Panc1 (cell line): ENCODE results near the gene KCNK2.

Experiments used
- CTCF ChIP-seq: fragments of 450-650 bp; IDR thresholded peaks from 2 replicates; pipeline ENCODE4 v1.5.1; 2017; ENCODE audit warnings: mild to moderate bottlenecking
- POLR2AphosphoS5 ChIP-seq: IDR thresholded peaks from 2 replicates; pipeline ENCODE4 v1.6.1; 2012; ENCODE audit warnings: mild to moderate bottlenecking, low read depth, low read length, moderate library complexity
- SIN3A ChIP-seq: IDR thresholded peaks from 2 replicates; pipeline ENCODE4 v1.6.1; 2012; ENCODE audit warnings: low read depth, mild to moderate bottlenecking, low read length, moderate library complexity, borderline replicate concordance; ENCODE audit not compliant: insufficient read depth
- TF ChIP-seq, protein P1 (sequence below), 2 experiments: IDR thresholded peaks; 2 replicates each; pipeline ENCODE4 v1.6.1; 2011 to 2012; ENCODE audit warnings: low read depth in 2 of 2, control low read depth in 1 of 2, low read length in 1 of 2, mild to moderate bottlenecking in 1 of 2, moderate library complexity in 1 of 2; ENCODE audit not compliant: insufficient read depth in 1 of 2

- TF ChIP-seq CTCF (no peak), POLR2AphosphoS5 (no peak), SIN3A (no peak)
- TF ChIP-seq, protein P1, sequence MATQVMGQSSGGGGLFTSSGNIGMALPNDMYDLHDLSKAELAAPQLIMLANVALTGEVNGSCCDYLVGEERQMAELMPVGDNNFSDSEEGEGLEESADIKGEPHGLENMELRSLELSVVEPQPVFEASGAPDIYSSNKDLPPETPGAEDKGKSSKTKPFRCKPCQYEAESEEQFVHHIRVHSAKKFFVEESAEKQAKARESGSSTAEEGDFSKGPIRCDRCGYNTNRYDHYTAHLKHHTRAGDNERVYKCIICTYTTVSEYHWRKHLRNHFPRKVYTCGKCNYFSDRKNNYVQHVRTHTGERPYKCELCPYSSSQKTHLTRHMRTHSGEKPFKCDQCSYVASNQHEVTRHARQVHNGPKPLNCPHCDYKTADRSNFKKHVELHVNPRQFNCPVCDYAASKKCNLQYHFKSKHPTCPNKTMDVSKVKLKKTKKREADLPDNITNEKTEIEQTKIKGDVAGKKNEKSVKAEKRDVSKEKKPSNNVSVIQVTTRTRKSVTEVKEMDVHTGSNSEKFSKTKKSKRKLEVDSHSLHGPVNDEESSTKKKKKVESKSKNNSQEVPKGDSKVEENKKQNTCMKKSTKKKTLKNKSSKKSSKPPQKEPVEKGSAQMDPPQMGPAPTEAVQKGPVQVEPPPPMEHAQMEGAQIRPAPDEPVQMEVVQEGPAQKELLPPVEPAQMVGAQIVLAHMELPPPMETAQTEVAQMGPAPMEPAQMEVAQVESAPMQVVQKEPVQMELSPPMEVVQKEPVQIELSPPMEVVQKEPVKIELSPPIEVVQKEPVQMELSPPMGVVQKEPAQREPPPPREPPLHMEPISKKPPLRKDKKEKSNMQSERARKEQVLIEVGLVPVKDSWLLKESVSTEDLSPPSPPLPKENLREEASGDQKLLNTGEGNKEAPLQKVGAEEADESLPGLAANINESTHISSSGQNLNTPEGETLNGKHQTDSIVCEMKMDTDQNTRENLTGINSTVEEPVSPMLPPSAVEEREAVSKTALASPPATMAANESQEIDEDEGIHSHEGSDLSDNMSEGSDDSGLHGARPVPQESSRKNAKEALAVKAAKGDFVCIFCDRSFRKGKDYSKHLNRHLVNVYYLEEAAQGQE (IDR thresholded peaks at IDR 0.05; ENCODE audit: insufficient read depth in 1 of 2, low read depth in 2 of 2, low read length in 1 of 2) = no peak
Observed at GRCh38 chr1:215045698-215046308, 36.7 kb upstream of the KCNK2 start.
